GM19397 (cell line): ENCODE measurements around the gene RGS10.
"Not testable (repeated sequence)": the region's sequence is repeated elsewhere in the genome, so short reads cannot be mapped to it uniquely, and the experiment has no call there.

Experiments
- ATAC-seq: cut with Tn5 transposase; IDR thresholded peaks from one replicate; pipeline ENCODE4 v1.9.1; 2021; ENCODE audit warnings: mild to moderate bottlenecking, moderate library complexity; ENCODE audit not compliant: unreplicated experiment

RGS10 gene

DNA sequence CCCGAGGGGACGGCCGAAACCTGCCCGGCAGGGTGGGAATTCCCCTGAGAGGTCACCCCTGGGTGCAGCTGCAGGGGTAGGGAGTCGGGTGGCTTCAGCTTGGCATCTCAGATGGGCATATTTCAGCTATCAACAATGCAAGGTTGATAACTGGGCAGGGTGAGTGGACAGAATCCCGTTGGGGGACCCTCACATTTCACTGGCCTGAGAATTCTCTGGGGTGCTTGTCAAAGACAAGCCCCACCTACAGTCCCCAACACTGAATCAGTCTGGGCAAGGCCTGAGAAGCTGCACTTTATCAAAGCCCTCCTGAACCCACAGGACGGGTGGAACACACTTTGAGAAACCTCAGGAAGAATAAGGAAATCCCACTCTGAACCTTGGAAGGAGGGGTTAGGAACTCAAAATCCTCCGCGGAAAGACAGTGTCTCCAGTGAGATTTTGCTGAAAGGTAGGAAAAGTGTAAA lies 3.1 kb downstream of the RGS10 start:
- ATAC-seq: no peak

- no peak for ATAC-seq
These were observed 3.7 kb downstream of the RGS10 start for GRCh38 chr10:119538632-119539358.

- ATAC-seq: no peak
These were observed 4.4 kb downstream of the RGS10 start for GRCh38 chr10:119537953-119538630.

DNA sequence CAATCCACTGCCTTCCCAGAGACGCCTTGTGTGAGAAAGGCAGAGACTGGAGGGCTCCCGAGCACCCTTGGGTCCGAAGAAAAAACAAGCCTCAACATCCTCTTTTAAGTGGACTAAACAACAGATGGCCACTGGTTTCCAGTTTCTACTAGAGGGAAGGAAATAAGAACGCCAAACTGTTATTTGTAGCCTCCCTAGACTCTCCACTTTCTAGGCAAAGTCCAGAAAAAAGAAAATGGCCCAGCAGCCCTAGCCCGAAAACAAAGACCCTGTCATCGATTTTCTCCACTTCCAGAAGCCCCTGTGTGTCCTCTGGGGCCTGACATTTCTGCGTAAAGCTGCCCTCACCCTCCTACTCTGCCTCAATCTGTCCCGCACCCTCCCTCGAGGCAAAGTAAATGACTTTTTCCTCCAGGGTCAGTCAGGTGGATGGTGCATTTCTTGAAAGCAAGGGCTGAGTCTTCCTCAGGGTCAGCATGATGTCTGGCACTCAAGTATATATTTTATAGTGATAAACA lies 6.0 kb downstream of the RGS10 start:
- no peak for ATAC-seq

DNA sequence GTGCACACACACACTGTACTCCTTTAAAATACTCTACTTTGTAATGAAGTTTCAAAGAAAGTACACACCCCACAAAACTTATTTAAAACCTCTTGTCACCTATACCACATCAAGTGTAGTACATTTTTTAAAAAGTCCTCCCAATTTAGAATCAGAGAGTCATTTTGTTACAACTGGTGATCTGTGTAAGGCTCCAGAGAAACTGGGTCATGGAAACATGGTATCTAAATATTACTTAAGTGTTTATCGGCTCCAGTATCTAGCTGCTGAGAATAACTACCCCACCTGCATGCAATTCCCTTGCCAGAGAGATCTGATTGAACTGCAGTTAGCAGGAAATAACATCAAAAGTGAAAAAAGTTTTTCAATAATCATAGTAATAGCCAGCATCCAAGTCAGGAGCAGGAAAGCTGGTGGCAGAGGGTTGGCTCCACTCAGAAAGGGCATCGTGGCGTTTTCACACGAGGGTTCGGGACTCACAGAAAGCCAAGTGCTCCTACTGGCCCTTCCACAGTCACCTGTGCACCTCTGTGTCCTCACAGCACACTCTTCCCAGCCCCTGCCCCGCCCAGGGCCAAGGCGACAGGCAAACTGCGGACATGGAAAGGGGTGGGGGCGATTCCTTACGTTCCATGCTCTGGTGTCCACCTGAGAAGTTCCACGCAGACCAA lies 6.5 kb downstream of the RGS10 start:
- no peak for ATAC-seq

GRCh38 chr10:119535305-119535704 lies 7.2 kb downstream of the RGS10 start:
- ATAC-seq: no peak

DNA sequence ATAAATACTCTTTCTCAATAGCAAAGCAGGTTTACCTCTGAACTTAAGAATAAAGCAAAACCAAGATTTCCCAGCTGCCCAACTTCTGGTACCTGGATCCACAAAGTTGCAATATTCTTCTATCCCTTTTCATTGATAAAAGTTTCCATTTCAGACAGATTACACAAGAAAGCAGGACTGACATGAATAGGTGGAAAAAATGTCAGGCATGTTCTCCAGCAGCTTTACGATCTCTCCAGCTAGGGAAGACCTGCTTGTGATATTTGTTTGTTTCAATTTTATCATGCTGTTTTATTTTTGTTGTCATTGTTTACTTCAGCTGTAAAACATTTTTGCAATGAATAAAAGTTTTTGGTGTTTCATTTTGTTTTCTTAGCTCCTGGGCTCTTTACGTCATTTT lies 9.0 kb downstream of the RGS10 start:
- ATAC-seq: no peak

DNA sequence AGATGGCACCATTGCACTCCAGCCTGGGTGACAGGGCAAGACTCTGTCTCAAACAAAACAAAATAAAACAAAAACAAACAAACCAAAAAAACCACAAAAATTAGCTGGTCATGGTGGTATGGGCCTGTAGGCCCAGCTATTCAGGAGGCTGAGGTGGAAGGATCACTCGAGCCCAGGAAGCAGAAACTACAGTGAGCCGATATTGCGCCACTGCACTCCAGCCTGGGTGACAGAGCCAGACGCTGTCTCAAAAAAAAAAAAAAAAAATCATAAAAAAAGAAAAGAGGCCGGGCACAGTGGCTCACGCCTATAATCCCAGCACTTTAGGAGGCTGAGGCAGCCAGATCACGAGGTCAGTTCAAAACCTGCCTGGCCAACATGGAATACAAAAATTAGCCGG lies 9.7 kb downstream of the RGS10 start:
- not testable (repeated sequence) for ATAC-seq

DNA sequence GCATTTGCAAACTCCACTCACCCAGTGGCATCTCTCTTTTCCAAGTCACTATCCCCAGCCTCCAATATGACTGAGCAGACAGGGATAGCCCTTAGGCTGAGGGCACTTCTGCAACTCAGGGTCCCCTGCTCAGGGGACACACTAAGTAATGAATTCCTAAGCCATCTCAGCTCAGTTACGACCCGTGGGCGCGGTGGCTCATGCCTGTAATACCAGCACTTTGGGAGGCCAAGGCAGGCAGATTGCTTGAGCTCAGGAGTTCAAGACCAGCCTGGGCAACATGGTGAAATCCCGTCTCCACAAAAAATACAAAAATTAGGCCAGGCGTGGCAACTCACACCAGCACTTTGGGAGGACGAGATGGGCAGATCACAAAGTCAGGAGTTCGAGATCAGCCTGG lies 10.3 kb downstream of the RGS10 start:
- ATAC-seq: not testable (repeated sequence)

GRCh38 chr10:119531067-119531466 lies 11.5 kb downstream of the RGS10 start:
- no peak for ATAC-seq

GRCh38 chr10:119528663-119529237 lies 13.8 kb downstream of the RGS10 start:
- not testable (repeated sequence) for ATAC-seq

- ATAC-seq: no peak
These were observed 15.6 kb downstream of the RGS10 start for GRCh38 chr10:119526621-119527592.

DNA sequence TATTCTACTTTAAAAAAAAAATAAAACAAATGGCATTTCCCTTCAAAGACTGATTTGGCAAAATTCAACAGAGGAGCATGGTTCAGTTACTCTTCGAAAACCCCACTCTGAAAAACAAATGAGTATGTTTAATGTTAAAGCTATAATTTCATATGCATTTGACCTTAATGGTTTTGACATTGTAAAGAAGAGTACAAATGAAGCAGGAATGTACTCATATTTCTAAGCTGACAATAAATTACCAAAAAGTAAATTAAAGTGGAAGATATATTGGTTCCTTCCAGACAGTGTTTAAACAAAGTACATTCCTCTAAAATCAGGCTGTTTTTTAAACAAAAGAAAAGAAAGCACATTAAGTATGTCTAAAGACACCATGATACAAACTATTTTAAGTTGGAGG lies 16.4 kb downstream of the RGS10 start:
- no peak for ATAC-seq

DNA sequence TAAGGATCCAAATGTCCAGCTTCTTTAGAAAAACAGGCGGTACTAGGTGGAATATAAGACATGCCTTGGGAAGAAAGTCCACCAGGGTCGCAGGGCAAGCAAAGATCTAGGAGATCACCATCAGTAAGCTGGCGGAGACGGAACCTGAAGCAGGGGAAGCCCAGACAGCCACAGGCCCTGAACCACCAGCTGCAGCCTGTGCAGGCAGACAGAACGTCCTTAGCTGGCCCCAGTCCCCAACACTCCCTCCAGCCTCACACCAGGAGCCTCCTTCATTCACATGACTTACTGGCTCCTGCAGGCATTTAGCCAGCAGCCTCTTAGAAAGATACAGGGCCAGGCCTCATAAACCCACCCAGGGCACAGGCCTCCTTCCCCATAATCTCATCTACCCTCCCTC lies 17.4 kb downstream of the RGS10 start:
- no peak for ATAC-seq

DNA sequence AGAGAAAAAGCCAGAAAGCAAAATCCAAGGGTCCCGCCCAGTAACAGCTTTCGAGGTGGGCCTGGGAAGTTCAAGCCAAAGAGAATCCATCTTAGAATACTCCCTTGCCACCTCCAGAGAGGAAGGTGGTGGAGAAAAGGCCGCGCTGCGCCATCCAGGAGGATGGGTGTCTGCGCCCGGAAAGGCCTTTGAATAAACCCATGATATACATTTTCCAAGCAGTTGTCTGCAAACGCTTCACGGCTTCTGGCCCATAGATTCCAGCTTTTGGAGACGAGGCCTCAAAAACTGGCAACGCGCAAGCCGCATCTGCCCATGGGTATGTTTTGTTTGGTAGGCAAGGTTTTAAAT lies 17.8 kb downstream of the RGS10 start:
- no peak for ATAC-seq

DNA sequence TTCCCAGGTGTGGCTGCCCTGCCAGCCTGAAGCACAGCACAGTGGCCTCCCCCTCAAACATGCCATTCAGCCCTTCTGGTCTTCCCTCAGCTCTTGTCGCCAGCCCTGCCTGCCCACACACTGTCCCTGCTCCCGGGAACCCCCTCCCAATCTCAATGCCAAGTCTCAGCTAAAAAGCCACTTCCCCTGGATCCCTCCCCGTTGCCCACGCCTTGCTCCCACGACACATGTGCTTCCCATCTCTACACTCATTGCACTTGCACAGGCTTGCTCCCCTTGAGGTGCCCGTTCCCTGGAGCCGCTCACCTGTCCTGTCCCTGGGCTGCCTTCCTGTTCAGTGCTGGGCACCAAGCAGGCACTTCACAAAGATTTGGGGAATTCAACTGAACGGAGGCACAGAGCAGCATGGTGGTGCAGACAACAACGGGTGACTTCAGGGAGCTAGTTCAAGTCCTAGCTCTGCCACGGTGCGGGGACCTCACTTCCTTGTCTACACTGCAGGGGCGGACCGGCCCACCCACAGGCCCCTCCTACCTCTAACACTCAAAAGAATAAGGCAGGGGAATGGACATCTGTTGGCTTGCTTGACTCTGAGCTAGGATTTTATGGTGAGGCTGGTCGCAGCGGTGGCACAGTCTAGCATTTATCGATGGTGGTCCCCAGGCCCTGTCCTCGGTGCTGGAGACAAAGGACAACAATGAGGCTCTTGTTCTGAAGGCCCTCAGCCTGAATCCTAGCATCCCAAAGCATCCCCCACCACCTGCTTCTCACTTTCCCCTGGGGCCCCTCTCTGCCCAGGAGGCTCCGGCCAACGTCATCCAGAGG lies 18.4 kb downstream of the RGS10 start:
- no peak for ATAC-seq

GRCh38 chr10:119522747-119523426 lies 19.6 kb downstream of the RGS10 start:
- ATAC-seq: no peak

DNA sequence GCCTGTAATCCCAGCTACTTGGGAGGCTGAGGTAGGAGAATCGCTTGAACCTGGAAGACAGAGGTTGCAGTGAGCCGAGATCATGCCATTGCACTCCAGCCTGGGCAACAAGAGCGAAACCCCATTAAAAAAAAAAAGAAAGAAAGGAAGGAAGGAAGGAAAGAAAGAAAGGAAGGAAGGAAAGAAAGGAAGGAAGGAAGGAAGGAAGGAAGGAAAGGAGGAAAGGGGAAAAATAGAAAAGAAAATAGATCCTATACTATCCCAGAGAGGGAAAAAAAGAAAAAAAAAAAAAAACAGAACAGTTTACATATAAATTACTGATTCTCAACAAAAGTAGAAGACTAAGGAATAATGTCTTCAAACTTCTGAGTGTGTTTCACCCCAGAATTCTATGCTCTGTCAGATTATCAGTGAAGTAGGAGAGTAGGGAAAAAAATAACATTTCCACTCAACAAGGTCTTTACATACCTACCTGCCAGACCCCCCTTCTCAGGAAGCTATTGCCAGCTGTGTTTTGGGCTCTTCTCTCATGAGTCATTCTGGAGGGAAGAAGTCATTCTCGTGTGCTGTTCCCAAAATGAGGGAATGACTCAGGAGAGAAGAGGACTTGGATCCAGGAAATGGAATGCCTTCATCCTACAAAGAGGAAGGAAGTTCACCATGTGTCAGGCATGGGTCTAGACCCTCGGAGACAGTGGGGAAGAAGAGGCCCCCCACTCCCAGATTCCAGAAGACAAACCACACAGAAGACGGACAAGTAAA lies 20.9 kb downstream of the RGS10 start:
- ATAC-seq: no peak
